C4-2B (cell line): ENCODE measurements around the gene ITGA2B.
"Not testable (repeated sequence)": the region's sequence is repeated elsewhere in the genome, so short reads cannot be mapped to it uniquely, and the experiment has no call there.

Source experiments
- ZFX ChIP-seq: fragments of 450-650 bp; IDR thresholded peaks from 2 replicates; pipeline ENCODE4 v1.6.1; 2017
- TF ChIP-seq, protein P1 (sequence below): fragments of 450-650 bp; conservative IDR thresholded peaks from 2 replicates; pipeline ENCODE4 v1.5.1; 2017; ENCODE audit warnings: mild to moderate bottlenecking

DNA sequence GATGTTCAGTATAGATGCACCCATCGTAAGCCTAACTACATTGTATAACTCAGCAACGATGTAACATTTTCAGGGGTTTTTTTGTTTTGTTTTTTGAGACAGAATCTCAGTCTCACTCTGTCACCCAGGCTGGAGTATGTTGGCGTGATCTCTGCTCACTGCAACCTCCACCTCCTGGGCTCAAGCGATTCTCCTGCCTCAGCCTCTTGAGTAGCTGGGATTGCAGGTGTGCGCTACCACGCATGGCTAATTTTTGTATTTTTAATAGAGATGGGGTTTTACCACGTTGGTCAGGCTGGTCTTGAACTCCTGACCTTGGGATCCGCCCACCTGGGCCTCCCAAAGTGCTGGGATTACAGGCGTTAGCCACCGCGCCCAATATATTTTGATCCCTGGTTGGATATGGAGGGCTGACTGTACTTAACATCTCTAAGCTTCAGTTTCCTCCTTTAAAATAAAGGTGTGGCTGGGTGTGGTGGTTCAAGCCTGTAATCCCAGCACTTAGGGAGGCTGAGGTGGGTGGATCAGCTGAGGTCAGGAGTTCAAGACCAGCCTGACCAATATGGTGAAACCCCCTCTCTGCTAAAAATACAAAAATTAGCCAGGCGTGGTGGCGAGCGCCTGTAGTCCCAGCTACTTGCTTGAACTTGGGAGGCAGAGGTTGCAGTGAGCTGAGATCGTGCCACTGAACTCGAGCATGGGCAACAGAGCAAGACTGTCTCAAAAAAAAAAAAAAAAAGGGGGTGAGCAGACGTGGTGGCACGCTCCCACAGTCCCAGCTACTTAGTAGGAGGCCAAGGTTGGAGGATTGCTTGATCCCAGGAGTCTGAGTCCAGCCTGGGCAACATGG, 42.0 kb downstream of the ITGA2B start:
- TF ChIP-seq, protein P1, sequence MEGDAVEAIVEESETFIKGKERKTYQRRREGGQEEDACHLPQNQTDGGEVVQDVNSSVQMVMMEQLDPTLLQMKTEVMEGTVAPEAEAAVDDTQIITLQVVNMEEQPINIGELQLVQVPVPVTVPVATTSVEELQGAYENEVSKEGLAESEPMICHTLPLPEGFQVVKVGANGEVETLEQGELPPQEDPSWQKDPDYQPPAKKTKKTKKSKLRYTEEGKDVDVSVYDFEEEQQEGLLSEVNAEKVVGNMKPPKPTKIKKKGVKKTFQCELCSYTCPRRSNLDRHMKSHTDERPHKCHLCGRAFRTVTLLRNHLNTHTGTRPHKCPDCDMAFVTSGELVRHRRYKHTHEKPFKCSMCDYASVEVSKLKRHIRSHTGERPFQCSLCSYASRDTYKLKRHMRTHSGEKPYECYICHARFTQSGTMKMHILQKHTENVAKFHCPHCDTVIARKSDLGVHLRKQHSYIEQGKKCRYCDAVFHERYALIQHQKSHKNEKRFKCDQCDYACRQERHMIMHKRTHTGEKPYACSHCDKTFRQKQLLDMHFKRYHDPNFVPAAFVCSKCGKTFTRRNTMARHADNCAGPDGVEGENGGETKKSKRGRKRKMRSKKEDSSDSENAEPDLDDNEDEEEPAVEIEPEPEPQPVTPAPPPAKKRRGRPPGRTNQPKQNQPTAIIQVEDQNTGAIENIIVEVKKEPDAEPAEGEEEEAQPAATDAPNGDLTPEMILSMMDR = not testable (repeated sequence)
- not testable (repeated sequence) for TF ChIP-seq ZFX
